Adrenal gland (tissue), 12 donors: ENCODE data around the gene GLB1L3. TPM values are rescaled to one million over a fixed set of nuclear protein-coding genes. Genes with fewer than 3 reads are reported as not detected.

Experiments used
- DNase-seq, 7 donors: peaks; one replicate each; pipeline ENCODE4 v3.0.0-alpha.2; 2019 to 2020
- H3K27ac ChIP-seq, 5 donors: fragments of 200-600 bp; sonication (generic) in 4 of 5; 1 replicate in 3 of 5; 2 replicates in 2 of 5; pipeline versions ENCODE4 v1.5.1 to v1.8.0; 2016 to 2020; ENCODE audit warnings: mild to moderate bottlenecking in 1 of 5
- H3K27me3 ChIP-seq: fragments of 200-600 bp; 2 replicates; pipeline ENCODE4 v1.8.0; 2021
- H3K36me3 ChIP-seq, 2 donors: fragments of 200-600 bp; replicated peaks in 1 of 2; 1 replicate in 1 of 2; 2 replicates in 1 of 2; pipeline versions ENCODE4 v1.5.1 to v1.8.0; 2018 to 2022
- H3K4me1 ChIP-seq, 2 donors: fragments of 200-600 bp; replicated peaks in 1 of 2; 1 replicate in 1 of 2; 2 replicates in 1 of 2; pipeline versions ENCODE4 v1.5.1 to v1.8.0; 2018 to 2021
- H3K4me3 ChIP-seq, 4 donors: fragments of 200-600 bp; sonication (generic) in 3 of 4; one replicate each; pipeline ENCODE4 v1.5.1; 2016 to 2018
- H3K9me3 ChIP-seq, 3 donors: fragments of 200-600 bp; sonication (generic) in 1 of 3; replicated peaks in 1 of 3; 1 replicate in 2 of 3; 2 replicates in 1 of 3; pipeline versions ENCODE4 v1.5.1 to v1.8.0; 2016 to 2021
- POLR2A ChIP-seq, 2 donors: fragments of 450-650 bp; IDR thresholded peaks; one replicate each; pipeline ENCODE4 v1.6.1; 2017; ENCODE audit warnings: antibody characterized with exemption in 2 of 2, mild to moderate bottlenecking in 2 of 2, moderate library complexity in 1 of 2
- WGBS, 4 donors: extraction: QIAGEN DNeasy Blood & Tissue Kit in 2 of 4; methylation state at CpG; one replicate each; pipeline versions ENCODE4 v1.1.5 to v1.1.7; 2013 to 2017; 5-methylcytosine and 5-hydroxymethylcytosine counted together
- intact Hi-C, 2 donors: fragments of 100-400 bp; cut with DNase I; formaldehyde crosslinking; loops; one replicate each; pipeline versions ENCODE4 v1.14.1 to v1.15.0; 2022 to 2023
- polyA plus RNA-seq, 3 donors: library from polyadenylated mRNA; stranded (reverse); fragments of 200-250 nt in 2 of 3; fragments of 350-450 nt in 1 of 3; fragmentation: Illumina TruSeq in 1 of 3; extraction: RNeasy Lipid Tissue Mini Kit (QIAGEN cat#74804) in 1 of 3; gene quantifications; one replicate each; pipeline ENCODE4 v1.2.3, GENCODE V29; 2013 to 2014
- total RNA-seq, 9 donors: library from RNA; depleted of rRNA in 4 of 9; stranded (reverse); fragments of >200 nt in 4 of 9; fragments of 120-200 nt in 1 of 9; fragmentation: NEBNext Ultra II Directional in 1 of 9; extraction: Animal tissue kit (Norgen Biotek cat#: 25700) in 1 of 9; gene quantifications; one replicate each; pipeline versions ENCODE4 v1.1.0 to v1.2.4, GENCODE V29; 2013 to 2023
- TF ChIP-seq, protein P1 (sequence below), 6 experiments: fragments of 450-650 bp in 4 of 6; fragments of 200-600 bp in 2 of 6; sonication (generic) in 1 of 6; IDR thresholded peaks; 1 replicate in 5 of 6; 2 replicates in 1 of 6; pipeline versions ENCODE4 v1.5.1 to v1.8.0; 2016 to 2021; ENCODE audit warnings: antibody characterized with exemption in 6 of 6, mild to moderate bottlenecking in 2 of 6, moderate library complexity in 1 of 6
- donor health status: healthy with polysubstance abuse.
- donor health status: Bipolar disorder and iron deficiency.
- donor health status: DM: yes; HTN: yes; CAD: no.
- donor health status: DM: no; HTN: no; CAD: no.
- donor health status: DM: no; HTN: no; CAD: no.
- donor health status: DM: yes; HTN: yes; CAD: no.

Gene GLB1L3
- total and polyA plus RNA-seq, 12 donors = 0.06 to 1.4 (median 0.51) TPM; not detected in 5

DNA sequence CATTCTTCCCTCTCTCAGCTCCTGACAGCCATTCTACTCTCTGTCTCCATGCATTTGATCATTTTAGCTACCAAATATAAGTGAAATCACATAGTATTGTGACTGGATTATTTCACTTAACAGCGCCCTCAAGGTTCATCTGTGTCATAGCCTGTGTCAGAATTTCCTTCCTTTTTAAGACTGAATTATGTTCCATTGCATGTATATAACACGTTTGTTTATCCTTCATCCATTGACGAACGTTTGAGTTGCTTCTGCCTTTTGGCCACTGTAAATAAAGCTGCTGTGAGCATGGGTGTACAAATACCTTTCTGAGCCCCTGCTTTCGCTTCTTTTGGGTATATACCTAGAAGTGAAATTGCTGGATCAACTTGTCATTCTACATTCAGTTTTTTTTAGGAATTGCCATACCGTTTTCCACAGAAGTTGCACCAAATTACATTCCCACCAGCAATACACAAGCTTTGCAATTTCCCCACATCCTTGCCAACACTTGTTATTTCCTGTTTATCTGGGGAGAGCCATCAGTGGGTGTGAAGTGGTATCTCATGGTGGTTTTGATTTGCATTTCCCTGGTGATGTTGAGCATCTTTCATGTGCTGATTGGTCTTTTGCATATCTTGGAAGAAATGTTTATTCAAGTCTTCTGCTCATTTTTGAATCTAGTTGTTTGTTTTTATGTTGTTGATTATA, 73.1 kb downstream of the GLB1L3 start:
- Histone ChIP-seq H3K27ac (no peak overlapping the region), H3K9me3 (no peaks in the 10 kb centered on the region), H3K27me3 (no peaks in the 10 kb centered on the region), H3K4me1 (no peaks in the 10 kb centered on the region), H3K36me3 (no peaks in the 10 kb centered on the region), H3K4me3 (no peak overlapping the region)
- 56 to 65% (median 65%) methylated on average over 6 of the region's 6 CpGs for WGBS, 4 donors
- intact Hi-C loops = no loop called here
- DNase-seq = no peak
- no peak for TF ChIP-seq POLR2A (IDR thresholded peaks at IDR 0.05)
- TF ChIP-seq, protein P1, sequence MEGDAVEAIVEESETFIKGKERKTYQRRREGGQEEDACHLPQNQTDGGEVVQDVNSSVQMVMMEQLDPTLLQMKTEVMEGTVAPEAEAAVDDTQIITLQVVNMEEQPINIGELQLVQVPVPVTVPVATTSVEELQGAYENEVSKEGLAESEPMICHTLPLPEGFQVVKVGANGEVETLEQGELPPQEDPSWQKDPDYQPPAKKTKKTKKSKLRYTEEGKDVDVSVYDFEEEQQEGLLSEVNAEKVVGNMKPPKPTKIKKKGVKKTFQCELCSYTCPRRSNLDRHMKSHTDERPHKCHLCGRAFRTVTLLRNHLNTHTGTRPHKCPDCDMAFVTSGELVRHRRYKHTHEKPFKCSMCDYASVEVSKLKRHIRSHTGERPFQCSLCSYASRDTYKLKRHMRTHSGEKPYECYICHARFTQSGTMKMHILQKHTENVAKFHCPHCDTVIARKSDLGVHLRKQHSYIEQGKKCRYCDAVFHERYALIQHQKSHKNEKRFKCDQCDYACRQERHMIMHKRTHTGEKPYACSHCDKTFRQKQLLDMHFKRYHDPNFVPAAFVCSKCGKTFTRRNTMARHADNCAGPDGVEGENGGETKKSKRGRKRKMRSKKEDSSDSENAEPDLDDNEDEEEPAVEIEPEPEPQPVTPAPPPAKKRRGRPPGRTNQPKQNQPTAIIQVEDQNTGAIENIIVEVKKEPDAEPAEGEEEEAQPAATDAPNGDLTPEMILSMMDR (IDR thresholded peaks at IDR 0.05) = no peak

- no peak overlapping the region for H3K27ac ChIP-seq
- H3K27me3 ChIP-seq = no peaks in the 10 kb centered on the region
- H3K9me3 ChIP-seq = no peaks in the 10 kb centered on the region
- TF ChIP-seq, protein P1 (IDR thresholded peaks at IDR 0.05) = no peak
- TF ChIP-seq POLR2A (IDR thresholded peaks at IDR 0.05) = no peak
- intact Hi-C loops = no loop called here
- no peaks in the 10 kb centered on the region for H3K36me3 ChIP-seq
- DNase-seq = peak in 1 of 7 donors; percentile 21
- no peaks in the 10 kb centered on the region for H3K4me1 ChIP-seq
- 87 to 96% (median 90%) methylated on average over 7 to 10 of the region's 10 CpGs for WGBS, 4 donors
- H3K4me3 ChIP-seq = no peak overlapping the region
Measured at GRCh38 chr11:134349802-134350355, 73.7 kb downstream of the GLB1L3 start.

GRCh38 chr11:134350381-134350780, 74.2 kb downstream of the GLB1L3 start:
- Histone ChIP-seq H3K27me3 (no peaks in the 10 kb centered on the region), H3K36me3 (no peaks in the 10 kb centered on the region), H3K4me3 (no peak overlapping the region), H3K27ac (no peak overlapping the region), H3K4me1 (no peaks in the 10 kb centered on the region), H3K9me3 (no peaks in the 10 kb centered on the region)
- peak in 1 of 7 donors; percentile 5 for DNase-seq
- intact Hi-C loops = no loop called here
- no peak for TF ChIP-seq POLR2A (IDR thresholded peaks at IDR 0.05)
- TF ChIP-seq, protein P1 (IDR thresholded peaks at IDR 0.05) = no peak
- WGBS, 4 donors = 88 to 94% (median 90%) methylated on average over 9 of the region's 9 CpGs

GRCh38 chr11:134352111-134352510, 75.9 kb downstream of the GLB1L3 start:
- H3K36me3 ChIP-seq = no peaks in the 10 kb centered on the region
- intact Hi-C loops = no loop called here
- WGBS, 4 donors = 73 to 80% (median 77%) methylated on average over 2 of the region's 2 CpGs
- H3K4me3 ChIP-seq = no peak overlapping the region
- H3K4me1 ChIP-seq = no peaks in the 10 kb centered on the region
- no peaks in the 10 kb centered on the region for H3K9me3 ChIP-seq
- no peak for TF ChIP-seq POLR2A (IDR thresholded peaks at IDR 0.05)
- TF ChIP-seq, protein P1 (IDR thresholded peaks at IDR 0.05) = no peak
- no peaks in the 10 kb centered on the region for H3K27me3 ChIP-seq
- DNase-seq = no peak
- H3K27ac ChIP-seq = no peak overlapping the region
